Heart right ventricle (tissue), 16 donors: ENCODE results near the gene FGF7. TPM values are rescaled to one million over a fixed set of nuclear protein-coding genes. Genes with fewer than 3 reads are reported as not detected.

ENCODE experiments used
- ATAC-seq, 8 donors: fragments of 200-7000 bp; cut with Tn5 transposase; one replicate each; pipeline ENCODE4 v1.9.1; 2020; ENCODE audit warnings: mild to moderate bottlenecking in 8 of 8, moderate library complexity in 8 of 8, moderate number of reproducible peaks in 1 of 8
- DNase-seq, 2 donors: peaks; one replicate each; pipeline ENCODE4 v3.0.0-alpha.2; 2020
- H3K27ac ChIP-seq, 10 donors: fragments of 200-600 bp; sonication (generic) in 2 of 10; one replicate each; pipeline versions ENCODE4 v1.5.0 to v1.8.0; 2020 to 2022; ENCODE audit warnings: mild to moderate bottlenecking in 3 of 10
- H3K27me3 ChIP-seq, 7 donors: fragments of 200-600 bp; one replicate each; pipeline ENCODE4 v1.8.0; 2021 to 2022; ENCODE audit warnings: mild to moderate bottlenecking in 2 of 7
- H3K36me3 ChIP-seq, 9 donors: fragments of 200-600 bp; sonication (generic) in 1 of 9; one replicate each; pipeline versions ENCODE4 v1.5.0 to v1.8.0; 2020 to 2022; ENCODE audit warnings: mild to moderate bottlenecking in 2 of 9
- H3K4me1 ChIP-seq, 9 donors: fragments of 200-600 bp; sonication (generic) in 1 of 9; one replicate each; pipeline versions ENCODE4 v1.5.0 to v1.8.0; 2020 to 2022; ENCODE audit warnings: mild to moderate bottlenecking in 4 of 9
- H3K4me3 ChIP-seq, 10 donors: fragments of 200-600 bp; sonication (generic) in 2 of 10; one replicate each; pipeline versions ENCODE4 v1.5.0 to v1.8.0; 2020 to 2022; ENCODE audit warnings: mild to moderate bottlenecking in 7 of 10, moderate library complexity in 2 of 10
- H3K9me3 ChIP-seq, 11 donors: fragments of 200-600 bp in 10 of 11; sonication (generic) in 2 of 11; one replicate each; pipeline versions ENCODE4 v1.5.0 to v1.8.0; 2013 to 2022; ENCODE audit warnings: mild to moderate bottlenecking in 2 of 11, control low read depth in 1 of 11, moderate library complexity in 1 of 11
- CTCF ChIP-seq, 9 donors: fragments of 200-600 bp; sonication (generic) in 2 of 9; IDR thresholded peaks; one replicate each; pipeline versions ENCODE4 v1.5.0 to v1.8.0; 2021 to 2022; ENCODE audit warnings: antibody characterized with exemption in 9 of 9, mild to moderate bottlenecking in 5 of 9, moderate library complexity in 1 of 9
- WGBS, 2 donors: extraction: QIAGEN DNeasy Blood & Tissue Kit; methylation state at CpG; one replicate each; pipeline ENCODE4 v1.1.7; 2013; ENCODE audit warnings: inconsistent platforms in 1 of 2; 5-methylcytosine and 5-hydroxymethylcytosine counted together
- intact Hi-C, 10 donors: fragments of 100-400 bp; cut with DNase I; formaldehyde crosslinking; loops; one replicate each; pipeline versions ENCODE4 v1.11.1 to v1.14.2; 2022
- long read RNA-seq, 3 donors: library from polyadenylated mRNA; unstranded; transcript quantifications; one replicate each; pipeline ENCODE4 v2.0.0, GENCODE V29; 2020 to 2021
- polyA plus RNA-seq, 2 donors: library from polyadenylated mRNA; stranded (reverse); fragments of 200-250 nt; gene quantifications; one replicate each; pipeline ENCODE4 v1.2.3, GENCODE V29; 2013
- total RNA-seq, 10 donors: library from RNA; stranded (reverse); fragmentation: NEBNext Ultra II Directional in 3 of 10; extraction: Animal tissue kit (Norgen Biotek cat#: 25700) in 3 of 10; gene quantifications; one replicate each; pipeline versions ENCODE4 v1.2.1 to v1.2.4, GENCODE V29; 2021 to 2023
- donor health status: Arrhythmogenic right ventricular cardiomyopathy.
- donor health status: ischemic (EF 13 %, LVEDD 7.1; RV severe dilation, severe dysfunction).
- donor health status: healthy with polysubstance abuse.
- donor health status: DM: no; HTN: yes; CAD: no.
- donor health status: DM: no; HTN: no; CAD: no.
- donor health status: ischemic (EF 25% LVEDD 6.9; RV normal size, moderate dysfunction).
- donor health status: ischemic (EF 25% LVEDD 5.7; RV mildly dilated, moderate dysfunction).
- donor health status: healthy.
- donor health status: DM: yes; HTN: yes; CAD: no.
- donor health status: Ischemic cardiomyopathy.
- donor health status: ischemic (EF 35%, LVEDD 5.7; RV mildly dilated, moderate dysfunction).
- donor health status: nonischemic (EF 11% LVEDD 7.7; RV severe dilation, severe dysfunction).
- donor health status: DM: yes; HTN: yes; CAD: no.
- donor health status: PGD.
- donor health status: ischemic (EF 29% LVEDD 5.4; RV normal size, mild dysfunction).
- donor health status: nonischemic (EF 23%, LVEDD 6.1; RV moderate dilation, normal function).

FGF7 gene
- total RNA-seq (10 to 100 TPM; 12.5 to 44.2 (median 25.0) TPM), polyA plus RNA-seq (10 to 100 TPM in 1 of 2 donors, 1 to 10 TPM in 1; 9.4 to 12.6 TPM)
- long read RNA-seq, donor 1, full-length matches to known transcripts: 17 of 29 reads
- long read RNA-seq, donor 1, partial matches to known transcripts: 7 of 29 reads
- long read RNA-seq, donor 1, other reads (novel, unspliced or antisense): 5 of 29 reads
- long read RNA-seq, donor 2, full-length matches to known transcripts: 15 of 38 reads
- long read RNA-seq, donor 2, partial matches to known transcripts: 22 of 38 reads
- long read RNA-seq, donor 2, other reads (novel, unspliced or antisense): 1 of 38 reads
- long read RNA-seq, donor 3, full-length matches to known transcripts: 24 of 47 reads
- long read RNA-seq, donor 3, partial matches to known transcripts: 16 of 47 reads
- long read RNA-seq, donor 3, other reads (novel, unspliced or antisense): 7 of 47 reads

- H3K4me3 ChIP-seq: peak within 1 kb of the TSS; percentile 20 to 56 (median 48)
- H3K4me1 ChIP-seq: peaks cover 0 to 14% (median 0%) of the 10 kb centered on the region in 9 donors
- peak; percentile 71 to 82 (median 78) for ATAC-seq
- no peaks in the 10 kb centered on the region for H3K36me3 ChIP-seq
- H3K27me3 ChIP-seq: no peaks in the 10 kb centered on the region
- H3K27ac ChIP-seq: peak within 1 kb of the TSS in 9 of 10 donors; percentile 58 to 81 (median 74)
- 33 to 46% methylated on average over 4 of the region's 4 CpGs for WGBS, 2 donors
- intact Hi-C loops: loop anchor here in 8 of 10 donors (5.0 to 10.0 kb wide), 10 partner anchors 62 to 722 kb away; partner anchors contain the start of genes COPS2 (in 1 of the 8), DTWD1 (in 1 of the 8) and FAM227B (in 1 of the 8)
- TF ChIP-seq CTCF (IDR thresholded peaks at IDR 0.05): peak in 3 of 9 donors; percentile 27 to 34 (median 30)
- DNase-seq: no peak
- H3K9me3 ChIP-seq: no peaks in the 10 kb centered on the region
These were observed at the start of gene FGF7 for GRCh38 chr15:49423021-49423420. Gene FGF7, plus strand, starts transcription at chr15:49423242. Its CDS starts 1,056 bp downstream, at chr15:49424298.

- H3K4me3 ChIP-seq: no peak overlapping the region
- H3K27ac ChIP-seq: no peak overlapping the region
- H3K4me1 ChIP-seq: no peaks in the 10 kb centered on the region
- ATAC-seq (no peak), DNase-seq (no peak)
- intact Hi-C loops: no loop called here
- no peaks in the 10 kb centered on the region for H3K9me3 ChIP-seq
- WGBS, 2 donors: 88 to 90% methylated on average over 4 of the region's 4 CpGs
- H3K27me3 ChIP-seq: no peaks in the 10 kb centered on the region
- H3K36me3 ChIP-seq: no peaks in the 10 kb centered on the region
- no peak for TF ChIP-seq CTCF (IDR thresholded peaks at IDR 0.05)
These were observed 43.0 kb upstream of the FGF7 start for GRCh38 chr15:49379996-49380395.

- 75% methylated on average over 5 of the region's 5 CpGs for WGBS, 2 donors
- no peaks in the 10 kb centered on the region for H3K27me3 ChIP-seq
- DNase-seq: no peak
- H3K4me3 ChIP-seq: no peak overlapping the region
- intact Hi-C loops: no loop called here
- no peak overlapping the region for H3K27ac ChIP-seq
- H3K36me3 ChIP-seq: no peaks in the 10 kb centered on the region
- TF ChIP-seq CTCF (IDR thresholded peaks at IDR 0.05): no peak
- H3K9me3 ChIP-seq: no peaks in the 10 kb centered on the region
- no peak for ATAC-seq
- H3K4me1 ChIP-seq: no peaks in the 10 kb centered on the region
These were observed 42.1 kb upstream of the FGF7 start for GRCh38 chr15:49380912-49381311.

GRCh38 chr15:49382394-49382793 lies 40.6 kb upstream of the FGF7 start:
- H3K4me1 ChIP-seq: no peaks in the 10 kb centered on the region
- no peaks in the 10 kb centered on the region for H3K9me3 ChIP-seq
- H3K4me3 ChIP-seq: no peak overlapping the region
- no peak for DNase-seq
- no peak for ATAC-seq
- no peaks in the 10 kb centered on the region for H3K27me3 ChIP-seq
- intact Hi-C loops: no loop called here
- no peak for TF ChIP-seq CTCF (IDR thresholded peaks at IDR 0.05)
- no peaks in the 10 kb centered on the region for H3K36me3 ChIP-seq
- no peak overlapping the region for H3K27ac ChIP-seq
